ENCODE measurements around the gene SND1. TPM values are rescaled to one million over a fixed set of nuclear protein-coding genes. Genes with fewer than 3 reads are reported as not detected.

The SND1 gene
- total RNA-seq, 2 experiments from 2014 or later: 193 to 214 TPM

- H3K36me3 Mint-ChIP-seq (ENCODE audit: low read depth): peaks cover 37% of the 10 kb centered on the region
- CTCF ChIA-PET: interaction anchor here (0.6 kb wide), 1 partner anchor 12 kb away, joined by 3 read pairs; no protein-coding TSS in a partner anchor
Measured at GRCh38 chr7:127809261-127809702, 157.3 kb downstream of the SND1 start.

DNA sequence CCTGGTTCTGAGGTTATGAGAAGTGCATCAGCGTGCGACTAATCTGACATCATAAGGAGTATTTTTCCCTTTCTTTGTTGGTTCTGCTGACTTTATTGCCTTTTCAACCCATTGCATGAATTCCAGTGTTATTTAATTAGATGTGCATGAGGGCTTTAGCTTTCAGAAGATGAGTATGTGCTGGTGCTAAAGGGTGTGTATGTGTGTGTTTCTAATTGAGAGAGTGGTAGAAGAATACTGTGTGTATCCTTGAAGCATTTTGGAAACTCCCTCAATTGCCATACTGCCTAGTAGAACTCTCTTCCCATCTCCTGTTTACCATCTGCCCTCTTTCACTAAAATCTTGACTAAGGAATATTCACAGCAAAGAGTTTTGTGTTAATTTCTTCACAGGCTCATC, 158.1 kb downstream of the SND1 start:
- Mint-ChIP-seq H3K27ac (no peak overlapping the region), H3K36me3 (ENCODE audit: low read depth) (peaks cover 39% of the 10 kb centered on the region), H3K4me3 (no peak overlapping the region), H3K4me1 (peaks cover 38% of the 10 kb centered on the region), H3K27me3 (no peaks in the 10 kb centered on the region), H3K9me3 (ENCODE audit: low read depth) (no peaks in the 10 kb centered on the region)
- no peak for ATAC-seq
- ChIA-PET POLR2A (no interaction called here), CTCF (no interaction called here)
- intact Hi-C loops (cut with DNase I, micrococcal nuclease): no loop called here
- DNase-seq: no peak

More at GRCh38 chr7:127809261-127809702, 157.3 kb downstream of the SND1 start:
- POLR2A ChIA-PET: no interaction called here
- ATAC-seq: peak; percentile 57
- H3K4me3 Mint-ChIP-seq: no peak overlapping the region
- no peaks in the 10 kb centered on the region for H3K9me3 Mint-ChIP-seq (ENCODE audit: low read depth)
- peaks cover 39% of the 10 kb centered on the region for H3K4me1 Mint-ChIP-seq
- no peak overlapping the region for H3K27ac Mint-ChIP-seq
- intact Hi-C loops (cut with DNase I, micrococcal nuclease): no loop called here
- peak; percentile 19 for DNase-seq
- H3K27me3 Mint-ChIP-seq: no peaks in the 10 kb centered on the region

DNA sequence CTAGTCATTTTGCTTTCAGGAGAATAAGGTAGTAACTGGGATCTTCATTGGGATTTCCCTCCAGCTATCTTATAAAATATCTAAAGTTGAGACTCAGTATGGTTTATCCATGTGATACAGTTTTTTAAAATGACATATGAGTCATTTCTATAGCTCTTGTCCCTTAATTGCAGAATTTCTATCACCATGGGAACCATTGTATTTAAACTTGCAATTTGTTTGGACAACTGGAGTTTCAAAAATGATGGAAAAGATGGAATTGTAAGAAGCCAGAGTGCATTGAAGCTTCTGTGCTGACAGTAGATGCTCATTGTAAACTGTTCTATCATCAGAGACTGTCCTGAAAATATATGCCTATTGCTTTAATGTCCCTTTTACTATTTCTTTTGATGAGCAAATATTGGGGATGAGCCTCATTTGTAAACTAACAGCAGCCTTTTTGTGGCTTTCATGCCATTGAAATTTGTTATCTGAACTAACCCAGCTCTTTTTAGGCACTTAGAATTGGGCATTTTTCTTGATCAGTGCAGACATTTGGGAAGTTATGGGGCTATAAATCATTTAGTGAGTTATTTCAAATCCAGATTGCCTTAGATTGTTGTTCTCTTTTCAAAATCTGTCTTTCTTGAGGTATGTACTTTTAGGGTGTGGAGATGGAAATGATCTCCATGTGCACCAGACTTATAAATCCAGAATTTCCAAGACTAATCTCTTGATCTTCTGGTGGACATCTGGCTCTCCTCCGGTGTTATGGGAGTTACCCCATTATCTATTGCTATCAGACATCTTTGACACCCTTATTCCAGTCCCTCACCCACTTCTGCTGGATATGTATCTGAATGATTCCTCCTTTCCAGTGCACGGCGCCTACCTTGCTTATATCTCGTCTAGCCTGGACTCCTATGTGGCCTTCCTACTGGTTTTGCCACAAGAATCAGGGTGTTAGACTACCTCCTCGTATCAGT, 159.0 kb downstream of the SND1 start:
- CTCF ChIA-PET: no interaction called here

DNA sequence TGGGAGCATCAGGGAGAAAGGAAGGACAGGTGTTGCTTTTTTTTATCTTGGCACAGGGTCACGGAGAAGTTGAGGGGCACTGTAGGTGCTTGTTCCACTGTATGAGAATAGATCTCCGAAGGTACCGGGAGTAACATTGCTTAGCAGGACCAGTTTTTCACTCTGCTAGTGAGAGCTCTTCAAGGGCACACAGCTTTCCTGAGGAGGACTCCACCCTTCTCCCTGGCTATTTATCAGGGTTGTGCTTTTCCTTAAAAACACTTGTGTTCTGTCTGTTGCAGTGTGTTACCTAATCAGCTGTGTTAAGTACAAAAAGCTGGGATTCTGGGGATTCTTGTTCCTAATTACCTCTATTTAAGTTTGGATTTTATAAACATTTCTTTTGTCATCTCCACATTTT, 160.5 kb downstream of the SND1 start:
- DNase-seq (no peak), ATAC-seq (no peak)
- H3K4me3 Mint-ChIP-seq: no peak overlapping the region
- CTCF ChIA-PET: interaction anchor here (0.6 to 0.7 kb wide), 2 partner anchors 12 to 225 kb away, joined by 3 read pairs; no protein-coding TSS in a partner anchor
- H3K27me3 Mint-ChIP-seq: no peaks in the 10 kb centered on the region
- peaks cover 34% of the 10 kb centered on the region for H3K36me3 Mint-ChIP-seq (ENCODE audit: low read depth)
- H3K9me3 Mint-ChIP-seq (ENCODE audit: low read depth): no peaks in the 10 kb centered on the region
- POLR2A ChIA-PET: no interaction called here
- intact Hi-C loops (cut with DNase I, micrococcal nuclease): no loop called here
- no peak overlapping the region for H3K27ac Mint-ChIP-seq
- peaks cover 33% of the 10 kb centered on the region for H3K4me1 Mint-ChIP-seq

More for the DNA sequence above, 159.0 kb downstream of the SND1 start:
- Mint-ChIP-seq H3K4me1 (peaks cover 33% of the 10 kb centered on the region), H3K27ac (no peak overlapping the region), H3K4me3 (no peak overlapping the region), H3K36me3 (ENCODE audit: low read depth) (peaks cover 37% of the 10 kb centered on the region), H3K9me3 (ENCODE audit: low read depth) (no peaks in the 10 kb centered on the region), H3K27me3 (no peaks in the 10 kb centered on the region)
- intact Hi-C loops (cut with DNase I, micrococcal nuclease): no loop called here
- ATAC-seq (no peak), DNase-seq (no peak)
- POLR2A ChIA-PET: no interaction called here

- CTCF ChIA-PET: interaction anchor here (1.1 kb wide), 1 partner anchor 19 kb away, joined by 3 read pairs; no protein-coding TSS in a partner anchor
Measured at GRCh38 chr7:127813991-127814541, 162.1 kb downstream of the SND1 start.

GRCh38 chr7:127815631-127816145, 163.7 kb downstream of the SND1 start:
- Mint-ChIP-seq H3K4me3 (no peak overlapping the region), H3K27me3 (no peaks in the 10 kb centered on the region), H3K36me3 (ENCODE audit: low read depth) (peaks cover 21% of the 10 kb centered on the region), H3K9me3 (ENCODE audit: low read depth) (no peaks in the 10 kb centered on the region), H3K27ac (no peak overlapping the region), H3K4me1 (peaks cover 37% of the 10 kb centered on the region)
- ChIA-PET CTCF (interaction anchor here (1.1 kb wide), 1 partner anchor 76 kb away, joined by 3 read pairs; no protein-coding TSS in a partner anchor), POLR2A (interaction anchor here (0.6 kb wide), 1 partner anchor 178 kb away, joined by 6 read pairs; no protein-coding TSS in a partner anchor)
- ATAC-seq (no peak), DNase-seq (no peak)
- intact Hi-C loops (cut with DNase I, micrococcal nuclease): no loop called here

More at GRCh38 chr7:127813991-127814541, 162.1 kb downstream of the SND1 start:
- Mint-ChIP-seq H3K4me1 (peaks cover 36% of the 10 kb centered on the region), H3K36me3 (ENCODE audit: low read depth) (peaks cover 27% of the 10 kb centered on the region), H3K27ac (no peak overlapping the region), H3K4me3 (no peak overlapping the region), H3K27me3 (no peaks in the 10 kb centered on the region), H3K9me3 (ENCODE audit: low read depth) (no peaks in the 10 kb centered on the region)
- DNase-seq (no peak), ATAC-seq (no peak)
- POLR2A ChIA-PET: no interaction called here
- intact Hi-C loops (cut with DNase I, micrococcal nuclease): no loop called here

DNA sequence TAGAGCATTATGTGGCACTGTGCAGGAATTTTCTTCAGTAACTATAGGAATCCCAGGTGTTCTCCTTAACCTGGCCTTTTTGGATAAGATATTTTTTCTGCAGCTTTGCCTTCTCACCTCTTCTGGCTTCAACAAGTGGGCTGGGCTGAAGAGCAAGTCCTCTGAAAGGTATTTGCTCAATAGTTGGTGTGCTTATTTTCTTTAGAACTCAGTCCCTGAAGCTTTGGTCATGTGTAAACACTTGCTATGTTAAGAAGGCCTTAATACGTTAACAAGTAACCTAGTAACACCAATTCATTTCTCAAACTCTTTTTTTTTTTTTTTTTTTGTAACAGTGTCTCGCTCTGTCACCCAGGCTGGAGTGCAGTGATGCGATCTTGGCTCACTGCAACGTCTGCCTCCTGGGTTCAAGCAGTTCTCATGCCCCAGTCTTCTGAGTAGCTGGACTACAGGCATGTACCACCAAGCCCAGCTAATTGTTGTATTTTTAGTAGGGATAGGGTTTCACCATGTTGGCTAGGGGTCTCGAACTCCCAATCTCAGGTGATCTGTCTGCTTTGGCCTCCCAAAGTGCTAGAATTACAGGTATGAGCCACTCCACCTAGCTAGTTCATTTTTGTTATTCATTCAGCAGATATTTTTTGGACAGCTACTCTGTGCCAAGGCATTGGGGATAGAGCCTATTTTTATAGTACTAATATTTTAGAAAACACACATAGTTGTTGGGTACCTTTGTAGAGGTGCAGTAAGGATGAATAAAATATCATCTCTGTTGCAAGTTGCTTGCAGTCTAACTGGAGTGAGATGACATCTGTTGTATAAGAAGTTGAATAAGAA, 164.6 kb downstream of the SND1 start:
- no peak overlapping the region for H3K4me3 Mint-ChIP-seq
- no peaks in the 10 kb centered on the region for H3K9me3 Mint-ChIP-seq (ENCODE audit: low read depth)
- peaks cover 43% of the 10 kb centered on the region for H3K4me1 Mint-ChIP-seq
- intact Hi-C loops (cut with DNase I, micrococcal nuclease): no loop called here
- DNase-seq (no peak), ATAC-seq (no peak)
- H3K27me3 Mint-ChIP-seq: no peaks in the 10 kb centered on the region
- no peak overlapping the region for H3K27ac Mint-ChIP-seq
- ChIA-PET POLR2A (interaction anchor here (0.6 kb wide), 1 partner anchor 179 kb away, joined by 6 read pairs; no protein-coding TSS in a partner anchor), CTCF (interaction anchor here (1.0 kb wide), 1 partner anchor 25 kb away, joined by 3 read pairs; no protein-coding TSS in a partner anchor)
- H3K36me3 Mint-ChIP-seq (ENCODE audit: low read depth): peaks cover 26% of the 10 kb centered on the region

DNA sequence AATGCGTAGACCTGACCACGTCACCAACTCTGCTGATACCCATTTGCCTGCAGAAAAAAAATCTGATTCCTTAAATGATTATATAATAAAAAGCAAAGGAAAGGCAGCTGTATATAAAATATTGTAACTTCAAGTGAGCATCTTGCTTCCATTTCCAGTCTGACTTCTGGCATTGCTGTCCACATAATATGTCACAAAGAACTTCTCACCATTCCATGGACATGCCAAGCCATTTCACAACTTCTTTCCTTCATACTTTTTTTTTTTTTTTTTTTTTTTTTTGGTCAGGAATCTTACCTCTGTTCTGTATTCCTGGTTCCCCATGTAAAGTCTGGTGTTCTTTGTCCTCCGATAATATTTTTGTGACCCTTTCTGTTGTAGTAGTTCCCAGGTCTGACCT, 165.5 kb downstream of the SND1 start:
- POLR2A ChIA-PET: no interaction called here
- peaks cover 38% of the 10 kb centered on the region for H3K4me1 Mint-ChIP-seq
- H3K27ac Mint-ChIP-seq: no peak overlapping the region
- intact Hi-C loops (cut with DNase I, micrococcal nuclease): no loop called here
- no peak for DNase-seq
- no peak overlapping the region for H3K4me3 Mint-ChIP-seq
- no peak for ATAC-seq
- CTCF ChIA-PET: interaction anchor here (1.0 kb wide), 2 partner anchors 21 to 24 kb away, joined by 3 read pairs; no protein-coding TSS in a partner anchor
- no peaks in the 10 kb centered on the region for H3K27me3 Mint-ChIP-seq
- H3K9me3 Mint-ChIP-seq (ENCODE audit: low read depth): no peaks in the 10 kb centered on the region
- peaks cover 20% of the 10 kb centered on the region for H3K36me3 Mint-ChIP-seq (ENCODE audit: low read depth)

- Mint-ChIP-seq H3K4me3 (no peak overlapping the region), H3K36me3 (ENCODE audit: low read depth) (peaks cover 18% of the 10 kb centered on the region), H3K9me3 (ENCODE audit: low read depth) (no peaks in the 10 kb centered on the region), H3K27me3 (no peaks in the 10 kb centered on the region), H3K27ac (no peak overlapping the region), H3K4me1 (peaks cover 34% of the 10 kb centered on the region)
- ChIA-PET POLR2A (no interaction called here), CTCF (interaction anchor here (0.7 to 1.1 kb wide), 3 partner anchors 22 to 1085 kb away, joined by 3 to 4 read pairs (median 3); no protein-coding TSS in a partner anchor)
- DNase-seq (no peak), ATAC-seq (no peak)
- intact Hi-C loops (cut with DNase I, micrococcal nuclease): no loop called here
Measured at GRCh38 chr7:127818306-127818705, 166.3 kb downstream of the SND1 start.

DNA sequence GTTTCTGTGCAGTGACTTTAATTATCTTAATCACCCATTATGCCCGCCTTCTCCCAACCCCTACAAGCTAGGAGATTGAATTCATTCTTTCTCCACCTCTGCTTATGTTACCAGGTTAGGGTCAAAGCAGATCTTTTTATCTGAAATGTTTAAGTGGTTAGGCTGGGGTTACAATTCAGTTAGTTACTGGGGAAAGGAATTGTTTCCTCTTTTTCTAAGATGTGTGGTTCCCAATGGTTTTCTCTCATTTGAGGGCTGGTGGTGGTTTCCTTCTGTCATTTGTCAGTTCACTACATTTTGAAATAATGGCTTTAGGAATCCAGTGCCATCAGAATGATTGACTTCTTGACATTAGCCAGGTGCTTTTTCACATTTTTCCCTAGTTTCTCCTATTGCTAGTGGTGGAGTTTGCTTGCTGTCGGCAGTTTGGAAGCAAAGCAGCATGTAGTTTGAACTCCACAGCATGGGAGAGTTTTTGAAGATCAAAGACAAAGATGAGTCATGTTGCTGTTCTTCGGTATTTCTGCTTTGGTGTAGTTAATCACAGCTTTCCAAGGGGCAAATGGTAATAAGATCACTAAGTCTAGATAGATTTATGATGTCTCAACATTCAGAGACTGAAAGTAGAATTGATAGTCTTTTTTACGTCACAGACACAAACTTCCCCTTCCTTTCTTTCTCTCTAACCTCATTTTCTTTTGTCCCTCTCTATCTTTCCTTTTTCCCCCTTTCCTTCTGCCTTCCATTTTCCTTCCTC, 168.2 kb downstream of the SND1 start:
- Mint-ChIP-seq H3K4me3 (peak overlapping the region; percentile 4), H3K27ac (peak overlapping the region; percentile 80), H3K36me3 (ENCODE audit: low read depth) (peaks cover 19% of the 10 kb centered on the region), H3K4me1 (peaks cover 34% of the 10 kb centered on the region), H3K27me3 (no peaks in the 10 kb centered on the region), H3K9me3 (ENCODE audit: low read depth) (no peaks in the 10 kb centered on the region)
- POLR2A ChIA-PET: no interaction called here
- ATAC-seq (peak; percentile 93), DNase-seq (no peak)
- intact Hi-C loops (cut with DNase I, micrococcal nuclease): loop anchor here in 1 of 2 experiments (1.0 kb wide), 1 partner anchor 30 kb away; no protein-coding TSS in a partner anchor
- CTCF ChIA-PET: interaction anchor here (1.0 kb wide), 1 partner anchor 31 kb away, joined by 3 read pairs; no protein-coding TSS in a partner anchor
